Fibroblast of skin of left quadriceps (primary cell): ENCODE data around the gene NPC1.

Source experiments
- DNase-seq, 2 experiments: peaks; one replicate each; pipeline ENCODE4 v3.0.0-alpha.2; 2013; ENCODE audit warnings: low read depth in 2 of 2

NPC1 gene

GRCh38 chr18:23487738-23488570, 98.4 kb downstream of the NPC1 start:
- no peak for DNase-seq

GRCh38 chr18:23485386-23485785, 100.9 kb downstream of the NPC1 start:
- no peak for DNase-seq

GRCh38 chr18:23484561-23485182, 101.6 kb downstream of the NPC1 start:
- no peak for DNase-seq
